Adipose tissue (tissue), 3 donors: ENCODE measurements around the gene RFX2. TPM values are rescaled to one million over a fixed set of nuclear protein-coding genes. Genes with fewer than 3 reads are reported as not detected.
A peak's percentile ranks its signal among the peaks of the same experiment; 100 is the strongest.
"Not testable (repeated sequence)": the region's sequence is repeated elsewhere in the genome, so short reads cannot be mapped to it uniquely, and the experiment has no call there.

Source experiments
- H3K27ac ChIP-seq: one replicate; pipeline ENCODE4 v1.5.1; 2013; ENCODE audit warnings: low read depth, low read length
- WGBS, 3 donors: extraction: QIAGEN DNeasy Blood & Tissue Kit; methylation state at CpG; one replicate each; pipeline ENCODE4 v1.1.7; 2013; 5-methylcytosine and 5-hydroxymethylcytosine counted together
- polyA plus RNA-seq, 3 donors: library from polyadenylated mRNA; stranded (reverse); fragments of 200-250 nt; gene quantifications; one replicate each; pipeline ENCODE4 v1.2.3, GENCODE V29; 2013
- donor health status: healthy with polysubstance abuse.
- donor health status: Bipolar disorder and iron deficiency.
- donor health status: healthy.

Gene RFX2
- polyA plus RNA-seq, 3 donors = 1.6 to 21.5 (median 3.7) TPM

- no peak overlapping the region for H3K27ac ChIP-seq
- WGBS, 3 donors = 76 to 91% (median 86%) methylated on average over 11 of the region's 11 CpGs
Measured at GRCh38 chr19:5992756-5993155, 117.5 kb downstream of the RFX2 start.

- H3K27ac ChIP-seq = no peak overlapping the region
- 92 to 96% (median 93%) methylated on average over 8 of the region's 8 CpGs for WGBS, 3 donors
Measured at GRCh38 chr19:5991244-5991838, 119.0 kb downstream of the RFX2 start.

GRCh38 chr19:5990289-5990797 is 120.0 kb downstream of the RFX2 start:
- 48 to 73% (median 68%) methylated on average over 16 to 17 of the region's 17 CpGs for WGBS, 3 donors
- no peak overlapping the region for H3K27ac ChIP-seq

GRCh38 chr19:5989388-5990074 is 120.8 kb downstream of the RFX2 start:
- no peak overlapping the region for H3K27ac ChIP-seq
- WGBS, 3 donors = 70 to 77% (median 74%) methylated on average over 8 of the region's 8 CpGs

- 84 to 90% (median 85%) methylated on average over 8 of the region's 8 CpGs for WGBS, 3 donors
Measured at GRCh38 chr19:5988517-5989387, 121.5 kb downstream of the RFX2 start.

GRCh38 chr19:5987077-5987818 is 123.1 kb downstream of the RFX2 start:
- WGBS, 3 donors = 15 to 27% (median 24%) methylated on average over 17 of the region's 17 CpGs
- H3K27ac ChIP-seq = no peak overlapping the region

More at GRCh38 chr19:5988517-5989387, 121.5 kb downstream of the RFX2 start:
- H3K27ac ChIP-seq = no peak overlapping the region

- WGBS, 3 donors = 92 to 94% (median 94%) methylated on average over 5 of the region's 5 CpGs
- H3K27ac ChIP-seq = not testable (repeated sequence)
Measured at GRCh38 chr19:5985837-5986236, 124.5 kb downstream of the RFX2 start.

- 74 to 91% (median 83%) methylated on average over 12 of the region's 12 CpGs for WGBS, 3 donors
- no peak overlapping the region for H3K27ac ChIP-seq
Measured at GRCh38 chr19:5985098-5985783, 125.1 kb downstream of the RFX2 start.

GRCh38 chr19:5984600-5984999 is 125.7 kb downstream of the RFX2 start:
- WGBS, 3 donors = 65 to 86% (median 69%) methylated on average over 4 of the region's 4 CpGs
- H3K27ac ChIP-seq = no peak overlapping the region

GRCh38 chr19:5983367-5983955 is 126.8 kb downstream of the RFX2 start:
- H3K27ac ChIP-seq = no peak overlapping the region
- 57 to 64% (median 58%) methylated on average over 14 of the region's 14 CpGs for WGBS, 3 donors

GRCh38 chr19:5978606-5979552 is 131.4 kb downstream of the RFX2 start:
- WGBS, 3 donors = 41 to 59% (median 41%) methylated on average over 22 to 33 of the region's 33 CpGs
- H3K27ac ChIP-seq = peak overlapping the region; percentile 31

GRCh38 chr19:5977785-5978605 is 132.3 kb downstream of the RFX2 start, which contains the start of gene RANBP3:
Gene RANBP3 (minus strand): TSS chr19:5978140. CDS start chr19:5978082, 58 bp downstream.
- WGBS, 3 donors = 0 to 1% (median 0%) methylated on average over 77 to 88 of the region's 88 CpGs
- H3K27ac ChIP-seq = peak within 1 kb of the TSS; percentile 31

- no peak overlapping the region for H3K27ac ChIP-seq
- WGBS, 3 donors = 0 to 1% (median 1%) methylated on average over 38 to 43 of the region's 43 CpGs
Measured at GRCh38 chr19:5977222-5977784, 133.0 kb downstream of the RFX2 start.

- H3K27ac ChIP-seq = no peak overlapping the region
- WGBS, 3 donors = 42 to 57% (median 52%) methylated on average over 8 of the region's 8 CpGs
Measured at GRCh38 chr19:5976768-5977167, 133.5 kb downstream of the RFX2 start.

GRCh38 chr19:5975388-5975728 is 134.9 kb downstream of the RFX2 start:
- H3K27ac ChIP-seq = no peak overlapping the region
- 80 to 90% (median 86%) methylated on average over 3 of the region's 3 CpGs for WGBS, 3 donors
